H9 (cell line): ENCODE results near the gene MYO18B. TPM values are rescaled to one million over a fixed set of nuclear protein-coding genes. Genes with fewer than 3 reads are reported as not detected.

Experiments used
- DNase-seq: peaks from one replicate; pipeline ENCODE4 v3.0.0-alpha.2; 2017
- H2AFZ ChIP-seq: one replicate; pipeline ENCODE4 v1.6.1; 2013; ENCODE audit warnings: mild to moderate bottlenecking, low read length, control low read depth, moderate library complexity
- H2AK5ac ChIP-seq: 2 replicates; pipeline ENCODE4 v1.6.1; 2013; ENCODE audit warnings: low read length, control low read depth, mixed read lengths; ENCODE audit not compliant: insufficient read length
- H2BK120ac ChIP-seq: one replicate; pipeline ENCODE4 v1.6.1; 2013; ENCODE audit warnings: low read depth, mild to moderate bottlenecking, low read length, control low read depth, inconsistent platforms; ENCODE audit not compliant: poor library complexity, severe bottlenecking
- H2BK12ac ChIP-seq: 2 replicates; pipeline ENCODE4 v1.6.1; 2013; ENCODE audit warnings: low read length, control low read depth, mixed read lengths, low read depth; ENCODE audit not compliant: insufficient read length
- H2BK15ac ChIP-seq: 2 replicates; pipeline ENCODE4 v1.6.1; 2013; ENCODE audit warnings: low read depth, low read length, control low read depth
- H2BK20ac ChIP-seq: one replicate; pipeline ENCODE4 v1.6.1; 2013; ENCODE audit warnings: low read depth, mild to moderate bottlenecking, low read length, control low read depth, inconsistent platforms; ENCODE audit not compliant: poor library complexity, severe bottlenecking
- H2BK5ac ChIP-seq: 2 replicates; pipeline ENCODE4 v1.6.1; 2013; ENCODE audit warnings: low read length, control low read depth, mixed read lengths; ENCODE audit not compliant: insufficient read length
- H3K14ac ChIP-seq: 2 replicates; pipeline ENCODE4 v1.6.1; 2013; ENCODE audit warnings: low read length, control low read depth; ENCODE audit not compliant: insufficient read depth
- H3K18ac ChIP-seq: 2 replicates; pipeline ENCODE4 v1.6.1; 2013; ENCODE audit warnings: low read depth, mild to moderate bottlenecking, mixed read lengths, low read length, control low read depth; ENCODE audit not compliant: insufficient read length
- H3K23ac ChIP-seq: 2 replicates; pipeline ENCODE4 v1.6.1; 2013; ENCODE audit warnings: low read length, control low read depth, mixed read lengths, low read depth; ENCODE audit not compliant: insufficient read length
- H3K23me2 ChIP-seq: 2 replicates; pipeline ENCODE4 v1.6.1; 2013; ENCODE audit warnings: low read depth, mild to moderate bottlenecking, mixed read lengths, low read length, control low read depth; ENCODE audit not compliant: insufficient read length, poor library complexity, severe bottlenecking
- H3K27ac ChIP-seq: 2 replicates; pipeline ENCODE4 v1.5.1; 2013; ENCODE audit warnings: low read length, control low read depth, mixed read lengths, low read depth; ENCODE audit not compliant: insufficient read length
- H3K27me3 ChIP-seq: 2 replicates; pipeline ENCODE4 v1.6.1; 2013; ENCODE audit warnings: low read length, control low read depth, inconsistent platforms; ENCODE audit not compliant: insufficient read depth
- H3K4ac ChIP-seq: 2 replicates; pipeline ENCODE4 v1.6.1; 2013; ENCODE audit warnings: low read depth, mild to moderate bottlenecking, control low read depth, inconsistent platforms, low read length, moderate library complexity
- H3K4me1 ChIP-seq: 2 replicates; pipeline ENCODE4 v1.6.1; 2013; ENCODE audit warnings: low read length, control low read depth, inconsistent platforms; ENCODE audit not compliant: insufficient read depth
- H3K4me2 ChIP-seq: 2 replicates; pipeline ENCODE4 v1.6.1; 2013; ENCODE audit warnings: low read length, control low read depth, mixed read lengths; ENCODE audit not compliant: insufficient read length, insufficient read depth
- H3K56ac ChIP-seq: 2 replicates; pipeline ENCODE4 v1.6.1; 2013; ENCODE audit warnings: low read depth, mild to moderate bottlenecking, mixed read lengths, low read length, control low read depth; ENCODE audit not compliant: insufficient read length
- H3K79me1 ChIP-seq: 2 replicates; pipeline ENCODE4 v1.6.1; 2013; ENCODE audit warnings: low read depth, mild to moderate bottlenecking, moderate library complexity, low read length, control low read depth, inconsistent platforms; ENCODE audit not compliant: insufficient read depth, poor library complexity, severe bottlenecking
- H3K79me2 ChIP-seq: 2 replicates; pipeline ENCODE4 v1.6.1; 2013; ENCODE audit warnings: low read length, control low read depth, inconsistent platforms; ENCODE audit not compliant: insufficient read depth
- H3K9ac ChIP-seq: 2 replicates; pipeline ENCODE4 v1.6.1; 2013; ENCODE audit warnings: low read length, control low read depth, mixed read lengths; ENCODE audit not compliant: insufficient read length; ENCODE audit errors: extremely low read depth
- H3K9me3 ChIP-seq: one replicate; pipeline ENCODE4 v1.6.1; 2013; ENCODE audit warnings: low read depth, low read length, inconsistent platforms; ENCODE audit not compliant: control insufficient read depth
- H3T11ph ChIP-seq: one replicate; pipeline ENCODE4 v1.6.1; 2013; ENCODE audit warnings: mild to moderate bottlenecking, low read length, control low read depth, inconsistent platforms
- H4K20me1 ChIP-seq: one replicate; pipeline ENCODE4 v1.6.1; 2013; ENCODE audit not compliant: control insufficient read depth, insufficient read length, insufficient read depth
- H4K5ac ChIP-seq: 2 replicates; pipeline ENCODE4 v1.6.1; 2013; ENCODE audit warnings: low read depth, mild to moderate bottlenecking, mixed read lengths, low read length, control low read depth; ENCODE audit not compliant: insufficient read length
- H4K8ac ChIP-seq: replicated peaks from 2 replicates; pipeline ENCODE4 v1.6.1; 2013; ENCODE audit warnings: low read length, control low read depth, mixed read lengths, low read depth; ENCODE audit not compliant: insufficient read length
- H4K91ac ChIP-seq: 2 replicates; pipeline ENCODE4 v1.6.1; 2013; ENCODE audit warnings: low read depth, mild to moderate bottlenecking, moderate library complexity, mixed read lengths, low read length, control low read depth; ENCODE audit not compliant: insufficient read length
- H3K27ac Mint-ChIP-seq, 3 experiments: 2 replicates in 2 of 3; 3 replicates in 1 of 3; pipeline ENCODE4 v1.8.0; 2020 to 2021; ENCODE audit warnings: mixed read lengths in 3 of 3, mild to moderate bottlenecking in 1 of 3, moderate library complexity in 1 of 3
- H3K27me3 Mint-ChIP-seq: 2 replicates; pipeline ENCODE4 v1.8.0; 2021; ENCODE audit warnings: low read depth, mild to moderate bottlenecking, moderate library complexity, mixed read lengths
- H3K36me3 Mint-ChIP-seq, 3 experiments: 2 replicates in 2 of 3; 3 replicates in 1 of 3; pipeline ENCODE4 v1.8.0; 2020 to 2021; ENCODE audit warnings: low read depth in 3 of 3, mixed read lengths in 3 of 3; ENCODE audit not compliant: insufficient read depth in 1 of 3
- H3K4me1 Mint-ChIP-seq, 2 experiments: 2 replicates each; pipeline ENCODE4 v1.8.0; 2020; ENCODE audit warnings: mixed read lengths in 2 of 2
- H3K4me3 Mint-ChIP-seq, 2 experiments: 2 replicates in 1 of 2; 3 replicates in 1 of 2; pipeline ENCODE4 v1.8.0; 2020 to 2021; ENCODE audit warnings: mild to moderate bottlenecking in 2 of 2, mixed read lengths in 2 of 2, moderate library complexity in 1 of 2
- H3K9me3 Mint-ChIP-seq, 2 experiments: 2 replicates in 1 of 2; 3 replicates in 1 of 2; pipeline ENCODE4 v1.8.0; 2020; ENCODE audit warnings: mild to moderate bottlenecking in 2 of 2, mixed read lengths in 2 of 2, moderate library complexity in 1 of 2
- total RNA-seq: library from RNA; stranded (reverse); gene quantifications from 2 replicates; pipeline ENCODE4 v1.2.1, GENCODE V29; 2021
- TF ChIP-seq, protein P1 (sequence below): fragments of 200-600 bp; sonication (generic); conservative IDR thresholded peaks from 3 replicates; pipeline ENCODE4 v1.8.0; 2021; ENCODE audit warnings: antibody characterized with exemption, mild to moderate bottlenecking

Gene MYO18B
- total RNA-seq, 1 experiment from 2014 or later = 0.46 TPM

DNA sequence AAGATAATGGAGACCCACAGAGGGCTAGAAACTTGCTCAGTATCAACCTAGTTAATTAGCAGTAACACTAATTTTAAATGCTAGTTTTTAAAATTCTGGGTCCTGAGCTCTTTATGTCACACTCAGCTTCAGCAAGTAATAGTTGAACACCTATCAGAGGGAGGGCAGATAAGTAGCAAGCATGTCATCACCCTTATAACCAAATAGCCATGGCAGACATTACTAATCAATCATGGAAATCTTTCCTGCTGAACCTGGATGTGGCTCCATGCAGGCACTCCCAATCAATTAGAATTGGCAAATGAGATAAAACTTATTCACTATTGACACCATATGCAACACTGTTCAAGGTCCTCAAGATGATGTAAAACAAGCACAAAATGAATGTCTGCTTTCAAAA, 315.7 kb downstream of the MYO18B start:
- Histone ChIP-seq H3K23ac (no peak overlapping the region), H3K27ac (no peak overlapping the region), H3K9me3 (no peaks in the 10 kb centered on the region), H4K20me1 (no peaks in the 10 kb centered on the region), H3K4me2 (no peak overlapping the region), H3K27me3 (no peaks in the 10 kb centered on the region), H3K9ac (no peak overlapping the region), H3K4ac (no peak overlapping the region), H3K56ac (no peak overlapping the region), H2BK120ac (no peak overlapping the region), H2BK15ac (no peak overlapping the region), H3K79me1 (no peaks in the 10 kb centered on the region), H4K5ac (no peak overlapping the region), H4K91ac (no peak overlapping the region), H2BK5ac (no peak overlapping the region), H3K14ac (no peak overlapping the region), H3K23me2 (no peaks in the 10 kb centered on the region), H3T11ph (no peak overlapping the region), H2AK5ac (no peak overlapping the region), H3K4me1 (peaks cover 2% of the 10 kb centered on the region; the same call in 1 of the 2 replicates), H3K79me2 (no peaks in the 10 kb centered on the region), H4K8ac (no peak overlapping the region), H3K18ac (no peak overlapping the region), H2AFZ (no peak overlapping the region), H2BK12ac (no peak overlapping the region), H2BK20ac (no peak overlapping the region)
- TF ChIP-seq, protein P1, sequence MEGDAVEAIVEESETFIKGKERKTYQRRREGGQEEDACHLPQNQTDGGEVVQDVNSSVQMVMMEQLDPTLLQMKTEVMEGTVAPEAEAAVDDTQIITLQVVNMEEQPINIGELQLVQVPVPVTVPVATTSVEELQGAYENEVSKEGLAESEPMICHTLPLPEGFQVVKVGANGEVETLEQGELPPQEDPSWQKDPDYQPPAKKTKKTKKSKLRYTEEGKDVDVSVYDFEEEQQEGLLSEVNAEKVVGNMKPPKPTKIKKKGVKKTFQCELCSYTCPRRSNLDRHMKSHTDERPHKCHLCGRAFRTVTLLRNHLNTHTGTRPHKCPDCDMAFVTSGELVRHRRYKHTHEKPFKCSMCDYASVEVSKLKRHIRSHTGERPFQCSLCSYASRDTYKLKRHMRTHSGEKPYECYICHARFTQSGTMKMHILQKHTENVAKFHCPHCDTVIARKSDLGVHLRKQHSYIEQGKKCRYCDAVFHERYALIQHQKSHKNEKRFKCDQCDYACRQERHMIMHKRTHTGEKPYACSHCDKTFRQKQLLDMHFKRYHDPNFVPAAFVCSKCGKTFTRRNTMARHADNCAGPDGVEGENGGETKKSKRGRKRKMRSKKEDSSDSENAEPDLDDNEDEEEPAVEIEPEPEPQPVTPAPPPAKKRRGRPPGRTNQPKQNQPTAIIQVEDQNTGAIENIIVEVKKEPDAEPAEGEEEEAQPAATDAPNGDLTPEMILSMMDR = no peak
- no peaks in the 10 kb centered on the region for H3K36me3 Mint-ChIP-seq
- no peak for DNase-seq
- peaks cover 28 to 31% of the 10 kb centered on the region in 2 experiments for H3K4me1 Mint-ChIP-seq
- H3K9me3 Mint-ChIP-seq = no peaks in the 10 kb centered on the region; a peak in 1 of 5 replicates
- H3K27me3 Mint-ChIP-seq = peaks cover 4% of the 10 kb centered on the region
- no peak overlapping the region for H3K27ac Mint-ChIP-seq
- no peak overlapping the region for H3K4me3 Mint-ChIP-seq
